ENCODE results near the gene PMS2.
"Not testable (repeated sequence)": the region's sequence is repeated elsewhere in the genome, so short reads cannot be mapped to it uniquely, and the experiment has no call there.

The PMS2 gene

GRCh38 chr7:6015917-6016652 is 7.2 kb upstream of the PMS2 start:
- DNase-seq (ENCODE audit: low read depth, low spot score), result peak; percentile 79

GRCh38 chr7:6012355-6013104 is 3.7 kb upstream of the PMS2 start:
- DNase-seq (ENCODE audit: low read depth, low spot score), result no peak

GRCh38 chr7:6011541-6011940 is 2.7 kb upstream of the PMS2 start:
- DNase-seq (ENCODE audit: low read depth, low spot score), result no peak

GRCh38 chr7:6010370-6010769 is 1.5 kb upstream of the PMS2 start:
- not testable (repeated sequence) for DNase-seq (ENCODE audit: low read depth, low spot score)

GRCh38 chr7:6007835-6008590 is 836 bp downstream of the PMS2 start:
- DNase-seq (ENCODE audit: low read depth, low spot score), result not testable (repeated sequence)

GRCh38 chr7:6007386-6007785 is 1.5 kb downstream of the PMS2 start:
- DNase-seq (ENCODE audit: low read depth, low spot score), result no peak

- DNase-seq (ENCODE audit: low read depth, low spot score), result peak; percentile 74
Observed at GRCh38 chr7:5997210-5997808, 11.5 kb downstream of the PMS2 start.

GRCh38 chr7:5987061-5987460 is 21.8 kb downstream of the PMS2 start:
- DNase-seq (ENCODE audit: low read depth, low spot score), result not testable (repeated sequence)

- DNase-seq (ENCODE audit: low read depth, low spot score), result not testable (repeated sequence)
Observed at GRCh38 chr7:5979680-5980314, 29.1 kb downstream of the PMS2 start.

- DNase-seq (ENCODE audit: low read depth, low spot score), result not testable (repeated sequence)
Observed at GRCh38 chr7:5973580-5973979, 35.3 kb downstream of the PMS2 start.

- DNase-seq (ENCODE audit: low read depth, low spot score), result peak; percentile 2
Observed at GRCh38 chr7:5970347-5970911, 38.4 kb downstream of the PMS2 start, which contains the start of gene RSPH10B. TSS of gene RSPH10B (minus strand) at chr7:5970689. CDS start at chr7:5967116, 3,573 bp downstream.

GRCh38 chr7:5963810-5964209 is 45.0 kb downstream of the PMS2 start:
- not testable (repeated sequence) for DNase-seq (ENCODE audit: low read depth, low spot score)

GRCh38 chr7:5963205-5963604 is 45.6 kb downstream of the PMS2 start:
- DNase-seq (ENCODE audit: low read depth, low spot score), result not testable (repeated sequence)

GRCh38 chr7:5934945-5935450 is 73.9 kb downstream of the PMS2 start:
- not testable (repeated sequence) for DNase-seq (ENCODE audit: low read depth, low spot score)

GRCh38 chr7:5931905-5932644 is 76.8 kb downstream of the PMS2 start:
- peak; percentile 17 for DNase-seq (ENCODE audit: low read depth, low spot score)

- not testable (repeated sequence) for DNase-seq (ENCODE audit: low read depth, low spot score)
Observed at GRCh38 chr7:5931250-5931649, 77.6 kb downstream of the PMS2 start.

- not testable (repeated sequence) for DNase-seq (ENCODE audit: low read depth, low spot score)
Observed at GRCh38 chr7:5930290-5930689, 78.6 kb downstream of the PMS2 start.

- not testable (repeated sequence) for DNase-seq (ENCODE audit: low read depth, low spot score)
Observed at GRCh38 chr7:5926263-5926870, 82.5 kb downstream of the PMS2 start.

- DNase-seq (ENCODE audit: low read depth, low spot score), result not testable (repeated sequence)
Observed at GRCh38 chr7:5924630-5925029, 84.2 kb downstream of the PMS2 start.
